HG03039 (cell line): ENCODE results near the gene BIRC2.
A peak's percentile ranks its signal among the peaks of the same experiment; 100 is the strongest.
"Not testable (repeated sequence)": the region's sequence is repeated elsewhere in the genome, so short reads cannot be mapped to it uniquely, and the experiment has no call there.

ENCODE experiments used
- ATAC-seq: cut with Tn5 transposase; IDR thresholded peaks from one replicate; pipeline ENCODE4 v1.9.1; 2021; ENCODE audit warnings: mild to moderate bottlenecking, moderate library complexity; ENCODE audit not compliant: unreplicated experiment

BIRC2 gene

GRCh38 chr11:102322560-102322959, 24.5 kb upstream of the BIRC2 start:
- no peak for ATAC-seq

- no peak for ATAC-seq
Observed at GRCh38 chr11:102323542-102324251, 23.3 kb upstream of the BIRC2 start.

GRCh38 chr11:102325088-102325487, 21.9 kb upstream of the BIRC2 start:
- no peak for ATAC-seq

GRCh38 chr11:102328748-102329147, 18.3 kb upstream of the BIRC2 start:
- ATAC-seq, result no peak

GRCh38 chr11:102330231-102330630, 16.8 kb upstream of the BIRC2 start:
- no peak for ATAC-seq

- no peak for ATAC-seq
Observed at GRCh38 chr11:102331341-102331740, 15.7 kb upstream of the BIRC2 start.

- no peak for ATAC-seq
Observed at GRCh38 chr11:102332611-102332994, 14.4 kb upstream of the BIRC2 start.

GRCh38 chr11:102338479-102339010, 8.5 kb upstream of the BIRC2 start:
- no peak for ATAC-seq

- ATAC-seq, result not testable (repeated sequence)
Observed at GRCh38 chr11:102341311-102341710, 5.7 kb upstream of the BIRC2 start.

- ATAC-seq, result no peak
Observed at GRCh38 chr11:102341844-102342318, 5.1 kb upstream of the BIRC2 start.

GRCh38 chr11:102343809-102344208, 3.2 kb upstream of the BIRC2 start:
- no peak for ATAC-seq

GRCh38 chr11:102345904-102346303, 1.1 kb upstream of the BIRC2 start:
- ATAC-seq, result no peak

GRCh38 chr11:102346456-102346747, 612 bp upstream of the BIRC2 start:
- ATAC-seq, result no peak

- ATAC-seq, result peak; percentile 6
Observed at GRCh38 chr11:102347462-102348370, 702 bp downstream of the BIRC2 start.

GRCh38 chr11:102357116-102357515, 10.1 kb downstream of the BIRC2 start:
- no peak for ATAC-seq

- ATAC-seq, result no peak
Observed at GRCh38 chr11:102359372-102359771, 12.4 kb downstream of the BIRC2 start.

- ATAC-seq, result no peak
Observed at GRCh38 chr11:102360681-102361080, 13.7 kb downstream of the BIRC2 start.

GRCh38 chr11:102361086-102362031, 14.3 kb downstream of the BIRC2 start:
- ATAC-seq, result no peak

- ATAC-seq, result no peak
Observed at GRCh38 chr11:102364991-102365390, 18.0 kb downstream of the BIRC2 start.

- no peak for ATAC-seq
Observed at GRCh38 chr11:102367364-102367763, 20.4 kb downstream of the BIRC2 start.

- peak; percentile 100 for ATAC-seq
Observed at GRCh38 chr11:102368472-102368871, 21.5 kb downstream of the BIRC2 start.
